Measurements from ENCODE around the gene DYRK1B.
"Not testable (repeated sequence)": the region's sequence is repeated elsewhere in the genome, so short reads cannot be mapped to it uniquely, and the experiment has no call there.

DNA sequence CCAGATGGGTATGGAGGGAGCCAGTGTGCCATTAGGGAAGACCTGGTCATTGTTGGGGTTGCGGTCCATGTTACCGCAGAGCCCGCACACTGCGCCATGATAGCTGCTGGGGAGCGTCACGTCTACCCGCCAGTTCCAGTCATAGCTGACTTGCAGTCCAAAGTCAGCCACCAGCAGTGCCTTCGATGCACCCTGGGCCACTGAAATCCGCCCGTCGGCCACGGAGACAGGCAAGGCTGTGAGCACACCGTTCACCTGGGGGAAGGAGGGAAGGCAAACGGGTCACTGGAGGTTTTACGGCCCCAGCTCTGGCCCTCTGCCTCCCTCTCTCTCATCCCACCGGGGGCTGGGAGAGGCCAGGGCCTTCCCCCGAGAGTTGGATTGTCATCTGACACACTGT is 44.0 kb upstream of the DYRK1B start:
- TF ChIP-seq, protein P1, sequence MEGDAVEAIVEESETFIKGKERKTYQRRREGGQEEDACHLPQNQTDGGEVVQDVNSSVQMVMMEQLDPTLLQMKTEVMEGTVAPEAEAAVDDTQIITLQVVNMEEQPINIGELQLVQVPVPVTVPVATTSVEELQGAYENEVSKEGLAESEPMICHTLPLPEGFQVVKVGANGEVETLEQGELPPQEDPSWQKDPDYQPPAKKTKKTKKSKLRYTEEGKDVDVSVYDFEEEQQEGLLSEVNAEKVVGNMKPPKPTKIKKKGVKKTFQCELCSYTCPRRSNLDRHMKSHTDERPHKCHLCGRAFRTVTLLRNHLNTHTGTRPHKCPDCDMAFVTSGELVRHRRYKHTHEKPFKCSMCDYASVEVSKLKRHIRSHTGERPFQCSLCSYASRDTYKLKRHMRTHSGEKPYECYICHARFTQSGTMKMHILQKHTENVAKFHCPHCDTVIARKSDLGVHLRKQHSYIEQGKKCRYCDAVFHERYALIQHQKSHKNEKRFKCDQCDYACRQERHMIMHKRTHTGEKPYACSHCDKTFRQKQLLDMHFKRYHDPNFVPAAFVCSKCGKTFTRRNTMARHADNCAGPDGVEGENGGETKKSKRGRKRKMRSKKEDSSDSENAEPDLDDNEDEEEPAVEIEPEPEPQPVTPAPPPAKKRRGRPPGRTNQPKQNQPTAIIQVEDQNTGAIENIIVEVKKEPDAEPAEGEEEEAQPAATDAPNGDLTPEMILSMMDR (IDR thresholded peaks at IDR 0.05; ENCODE audit: low read depth, low read length), result not testable (repeated sequence)
- not testable (repeated sequence) for TF ChIP-seq MAX (IDR thresholded peaks at IDR 0.05; ENCODE audit: low read depth, low read length); POLR2A (IDR thresholded peaks at IDR 0.05; ENCODE audit: extremely low read depth, insufficient read length)

All from NB4 (cell line).